ENCODE data around the gene ANTXR2.
"Not testable (repeated sequence)": the region's sequence is repeated elsewhere in the genome, so short reads cannot be mapped to it uniquely, and the experiment has no call there.

The ANTXR2 gene

DNA sequence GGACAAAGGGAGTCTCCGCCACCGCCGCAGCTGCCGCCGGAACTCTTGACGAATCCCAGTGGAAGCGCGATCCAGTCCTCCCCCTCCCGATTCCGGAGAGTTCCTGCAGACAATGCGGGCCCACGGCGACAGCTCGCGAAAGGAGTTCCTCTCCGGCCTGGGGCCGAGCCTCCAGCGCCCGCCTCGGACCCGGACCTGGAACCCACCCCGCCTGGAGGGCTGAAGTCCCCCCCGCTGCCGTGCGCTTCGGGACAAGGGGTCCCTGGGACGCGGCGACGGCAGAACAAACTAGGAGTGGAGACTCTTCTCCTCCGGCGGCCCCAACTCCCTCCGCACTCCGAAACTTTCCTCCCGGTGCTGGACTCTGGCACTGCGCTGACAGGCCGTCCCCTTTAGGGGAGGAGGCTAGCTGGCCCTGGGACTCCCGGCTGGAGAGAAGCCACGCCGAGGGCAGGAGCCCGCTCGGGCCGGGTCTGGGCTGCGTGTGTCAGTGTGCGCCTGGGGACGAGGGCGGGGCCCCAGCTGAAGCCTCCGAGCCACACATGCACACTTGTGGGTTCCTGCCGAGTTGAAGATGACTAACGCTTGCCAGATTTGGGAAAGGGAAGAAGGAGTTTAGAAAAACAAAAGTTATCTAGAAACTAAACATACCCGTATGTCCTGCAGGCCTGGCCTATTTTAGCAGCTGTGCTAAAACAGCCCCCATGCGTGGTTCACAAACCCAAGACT lies at the start of gene ANTXR2:
Gene ANTXR2, minus strand, starts transcription at position 486 of the 729 bp plus-strand sequence. CDS start 669 bp downstream, outside the sequence.
- peak; percentile 59 for DNase-seq

DNA sequence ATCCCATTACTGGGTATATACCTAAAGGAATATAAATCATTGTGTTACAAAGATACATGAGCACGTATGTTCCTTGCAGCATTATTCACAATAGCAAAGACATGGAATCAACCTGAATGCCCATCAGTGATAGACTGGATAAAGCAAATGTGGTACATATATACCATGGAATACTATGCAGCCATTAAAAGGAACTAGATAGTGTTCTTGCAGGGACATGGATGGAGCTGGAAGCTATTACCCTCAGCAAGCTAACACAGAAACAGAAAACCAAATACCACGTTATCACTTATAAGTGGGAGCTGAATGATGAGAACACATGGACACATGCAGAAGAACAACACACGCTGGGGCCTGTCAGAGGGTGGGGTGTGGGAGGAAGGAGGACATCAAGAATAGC lies 48.8 kb upstream of the ANTXR2 start:
- DNase-seq = not testable (repeated sequence)

DNA sequence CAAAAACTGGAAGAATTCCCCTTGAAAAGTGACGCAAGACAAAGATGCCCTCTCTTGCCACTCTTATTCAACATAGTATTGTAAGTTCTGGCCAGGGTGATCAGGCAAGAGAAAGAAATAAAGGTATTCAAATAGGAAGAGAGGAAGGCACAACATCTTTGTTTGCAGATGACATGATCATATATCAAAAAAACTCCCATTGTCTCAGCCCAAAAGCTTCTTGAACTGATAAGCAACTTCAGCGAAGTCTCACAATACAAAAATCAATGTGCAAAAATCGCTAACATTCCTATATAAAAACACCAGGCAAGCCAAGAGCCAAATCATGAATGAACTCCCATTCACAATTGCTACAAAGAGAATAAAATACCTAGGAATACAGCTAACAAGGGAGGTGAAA lies 46.6 kb upstream of the ANTXR2 start:
- not testable (repeated sequence) for DNase-seq

DNA sequence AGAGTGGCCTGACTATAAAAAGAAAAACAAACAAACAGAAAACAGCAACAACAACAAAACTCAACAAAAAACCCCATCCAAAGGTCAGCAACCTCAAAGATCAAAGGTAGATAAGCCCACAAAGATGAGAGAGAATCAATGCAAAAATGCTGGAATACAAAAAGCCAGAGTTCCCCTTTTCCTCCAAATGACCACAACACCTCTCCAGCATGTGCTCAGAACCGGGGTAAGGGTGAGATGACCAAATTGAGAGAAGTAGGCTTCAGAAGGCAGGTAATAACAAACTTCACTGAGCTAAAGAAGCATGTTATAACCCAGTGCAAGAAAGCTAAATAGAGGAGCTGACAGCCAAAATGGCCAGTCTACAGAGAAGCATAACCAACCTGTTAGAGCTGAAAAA lies 43.5 kb upstream of the ANTXR2 start:
- DNase-seq = no peak

DNA sequence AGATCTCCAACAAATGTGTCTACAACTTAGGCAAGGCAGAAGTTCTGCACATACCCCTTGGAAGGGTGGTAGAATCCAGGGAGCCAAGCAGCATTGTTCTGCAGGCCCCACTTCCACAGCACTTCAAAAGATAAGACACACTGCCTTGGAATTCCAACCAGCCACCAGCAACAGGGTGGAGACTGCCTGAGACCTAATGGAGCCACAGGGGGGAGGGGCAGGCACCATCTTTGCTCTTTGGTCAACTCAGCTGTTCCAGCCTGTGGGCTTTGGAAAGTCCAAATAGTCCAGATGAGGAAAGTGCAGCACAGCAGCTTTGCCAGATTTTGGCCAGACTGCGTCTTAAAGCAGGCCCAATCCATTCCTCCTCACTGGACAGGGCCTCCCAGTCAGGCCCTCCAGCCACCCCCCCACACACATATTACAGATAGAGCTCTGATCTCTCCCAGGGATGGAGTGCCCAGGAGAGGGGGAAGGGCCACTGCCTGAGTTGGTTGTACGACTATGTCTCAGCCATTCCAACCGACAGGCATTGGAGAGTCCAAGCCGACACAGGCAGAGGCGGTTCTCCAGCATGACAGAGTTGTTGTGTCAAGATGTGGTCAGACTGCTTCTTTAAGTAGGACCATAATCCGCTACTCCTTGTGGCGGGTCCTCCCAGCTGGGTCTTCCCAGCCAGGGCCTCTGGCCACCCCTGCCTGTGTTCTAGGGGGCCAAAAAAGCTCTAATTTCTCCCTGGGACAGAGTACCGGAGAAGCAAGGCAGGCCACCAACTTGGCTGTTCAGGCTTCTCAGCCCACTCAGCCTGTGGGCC lies 42.5 kb upstream of the ANTXR2 start:
- DNase-seq = no peak

DNA sequence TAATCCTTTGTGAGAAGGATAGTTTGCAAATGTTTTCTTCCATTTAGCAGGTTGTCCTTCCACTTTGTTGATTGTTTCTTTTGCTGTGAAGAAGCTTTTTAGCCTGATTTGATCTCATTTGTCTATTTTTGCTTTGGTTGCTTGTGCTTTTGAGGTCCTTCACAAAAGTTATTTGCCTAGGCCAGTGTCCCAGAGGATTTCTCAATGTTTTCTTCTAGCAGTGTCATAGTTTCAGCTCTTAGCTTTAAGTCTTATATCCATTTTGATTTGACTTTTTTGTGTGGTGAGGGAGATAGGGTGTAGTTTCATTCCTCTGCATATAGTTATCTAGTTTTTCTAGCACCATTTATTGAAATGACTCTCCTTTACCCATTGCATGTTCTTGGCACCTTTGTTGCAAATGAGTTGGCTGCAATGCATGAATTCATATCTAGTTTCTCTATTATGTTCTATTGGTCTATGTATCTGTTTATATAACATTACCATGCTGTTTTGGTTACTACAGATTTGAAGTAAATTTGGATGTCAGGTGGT lies 41.8 kb upstream of the ANTXR2 start:
- DNase-seq = no peak

DNA sequence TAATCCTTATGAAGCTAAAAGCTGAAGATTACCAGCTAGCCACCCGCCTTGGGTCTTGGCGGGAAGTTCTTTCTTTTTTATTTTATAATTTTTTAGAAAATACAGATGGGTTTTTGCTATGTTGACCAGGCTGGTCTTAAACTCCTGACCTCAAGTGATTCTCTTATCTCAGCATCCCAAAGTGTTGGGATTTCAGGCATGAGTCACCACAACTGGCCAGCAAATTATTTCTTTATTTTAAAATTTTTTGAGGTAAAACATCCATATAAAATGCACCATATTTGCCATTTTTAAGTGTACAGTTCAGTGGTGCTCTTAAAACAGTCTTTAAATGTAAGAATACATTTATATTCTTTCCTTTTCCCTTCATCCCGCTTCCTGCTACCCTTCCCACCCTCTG lies 40.6 kb upstream of the ANTXR2 start:
- no peak for DNase-seq

DNA sequence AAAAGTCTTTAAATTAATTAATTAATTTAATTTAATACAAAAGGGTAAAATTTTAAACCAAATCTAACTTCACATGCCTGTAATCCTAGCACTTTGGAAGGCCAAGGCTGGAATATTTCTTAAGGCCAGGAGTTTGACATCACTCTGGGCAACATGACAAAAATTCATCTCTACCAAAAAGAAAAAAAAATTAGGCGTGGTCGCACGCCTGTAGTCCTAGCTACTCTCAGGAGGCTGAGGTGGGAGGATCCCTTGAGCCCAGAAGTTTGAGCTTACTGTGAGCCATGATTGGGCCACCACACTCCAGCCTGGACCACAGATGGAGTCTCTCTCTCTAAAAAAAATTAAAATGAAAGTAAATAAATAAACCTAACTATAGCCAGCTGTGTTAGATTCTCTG lies 39.2 kb upstream of the ANTXR2 start:
- DNase-seq = no peak

DNA sequence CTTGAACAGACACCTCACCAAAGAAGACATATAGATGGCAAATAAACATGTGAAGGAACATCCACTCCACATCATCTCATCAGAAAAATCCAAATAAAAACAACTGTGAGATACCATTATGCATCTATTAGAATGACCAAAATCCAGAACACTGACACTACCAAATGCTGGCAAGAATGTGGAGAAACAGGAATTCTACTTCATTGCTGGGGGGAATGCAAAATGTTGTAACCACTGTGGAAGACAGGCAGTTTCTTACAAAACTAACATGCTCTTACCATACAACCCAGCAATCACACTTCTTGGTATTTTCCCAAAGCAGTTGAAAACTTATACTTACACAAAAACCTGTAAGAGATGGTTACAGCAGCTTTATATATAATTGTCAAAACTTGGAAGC lies 38.2 kb upstream of the ANTXR2 start:
- DNase-seq = no peak

DNA sequence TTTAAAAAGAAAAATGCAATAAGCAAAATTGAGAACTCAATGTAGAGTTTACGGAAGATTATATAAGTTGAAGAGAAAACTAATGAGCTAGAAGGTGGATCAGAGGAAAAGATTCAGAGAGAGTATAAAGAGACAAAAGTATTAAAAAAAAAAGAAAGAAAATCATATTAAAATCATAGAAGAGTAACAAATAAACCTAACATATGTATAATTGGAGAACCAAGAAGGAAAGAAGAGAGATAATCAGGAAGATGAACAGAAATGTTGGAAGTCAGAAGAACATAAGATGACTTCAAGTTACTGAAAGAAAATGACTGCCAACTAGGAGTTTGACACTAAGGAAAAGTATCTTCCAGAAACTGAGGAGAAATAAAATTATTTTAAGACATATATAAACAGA lies 34.3 kb upstream of the ANTXR2 start:
- DNase-seq = no peak

DNA sequence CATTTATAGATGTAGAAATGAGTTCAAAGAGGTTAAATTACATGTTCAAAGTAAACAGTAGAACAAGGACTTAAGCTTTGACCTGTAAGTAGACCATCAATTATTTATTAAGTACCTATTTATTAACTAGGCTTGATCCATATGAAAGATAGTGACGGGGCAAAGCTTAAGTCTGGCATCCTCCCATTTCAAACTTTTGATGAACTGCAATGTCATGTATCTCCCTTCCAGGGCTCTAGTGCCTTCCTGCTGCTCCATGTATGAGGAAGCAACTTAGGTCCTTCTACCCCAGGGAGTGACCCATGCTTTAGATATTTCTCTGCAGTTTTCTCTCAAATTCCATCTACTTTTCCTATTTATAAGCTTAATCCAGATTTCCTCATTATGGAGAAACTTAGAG lies 31.9 kb upstream of the ANTXR2 start:
- DNase-seq = no peak

DNA sequence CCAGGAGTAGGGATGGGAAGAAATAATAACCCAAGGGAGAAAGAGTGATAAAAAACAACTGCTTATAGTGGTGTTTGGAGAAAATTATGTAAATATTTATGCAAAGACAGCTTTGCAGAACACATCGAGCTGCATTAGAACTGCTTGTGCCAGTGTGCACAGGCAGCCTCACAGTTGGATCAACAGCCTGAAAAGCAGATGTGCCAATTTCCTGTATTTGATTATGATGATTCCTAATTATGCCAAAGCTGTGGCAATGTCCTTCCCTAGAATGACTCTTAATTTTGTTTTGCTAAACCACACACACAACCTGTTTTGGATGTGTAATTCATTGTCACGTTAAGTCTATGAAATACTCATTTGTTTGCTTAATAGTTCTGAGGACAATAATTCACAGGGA lies 30.6 kb upstream of the ANTXR2 start:
- DNase-seq = no peak

DNA sequence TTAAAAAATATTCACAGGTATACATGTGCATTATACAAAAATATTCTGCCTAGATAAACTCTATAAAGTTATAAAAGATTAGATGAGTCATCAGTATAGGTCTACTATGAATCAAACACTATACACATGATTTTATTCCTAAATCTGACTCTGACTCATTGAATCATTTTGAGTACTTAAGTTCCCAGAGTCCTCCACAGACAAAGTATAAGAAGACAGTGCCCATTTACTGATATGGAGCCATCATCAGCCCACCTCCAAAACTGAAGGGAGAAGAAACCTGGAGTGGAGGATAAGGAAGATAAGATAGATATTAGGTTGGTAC lies 28.7 kb upstream of the ANTXR2 start:
- no peak for DNase-seq

DNA sequence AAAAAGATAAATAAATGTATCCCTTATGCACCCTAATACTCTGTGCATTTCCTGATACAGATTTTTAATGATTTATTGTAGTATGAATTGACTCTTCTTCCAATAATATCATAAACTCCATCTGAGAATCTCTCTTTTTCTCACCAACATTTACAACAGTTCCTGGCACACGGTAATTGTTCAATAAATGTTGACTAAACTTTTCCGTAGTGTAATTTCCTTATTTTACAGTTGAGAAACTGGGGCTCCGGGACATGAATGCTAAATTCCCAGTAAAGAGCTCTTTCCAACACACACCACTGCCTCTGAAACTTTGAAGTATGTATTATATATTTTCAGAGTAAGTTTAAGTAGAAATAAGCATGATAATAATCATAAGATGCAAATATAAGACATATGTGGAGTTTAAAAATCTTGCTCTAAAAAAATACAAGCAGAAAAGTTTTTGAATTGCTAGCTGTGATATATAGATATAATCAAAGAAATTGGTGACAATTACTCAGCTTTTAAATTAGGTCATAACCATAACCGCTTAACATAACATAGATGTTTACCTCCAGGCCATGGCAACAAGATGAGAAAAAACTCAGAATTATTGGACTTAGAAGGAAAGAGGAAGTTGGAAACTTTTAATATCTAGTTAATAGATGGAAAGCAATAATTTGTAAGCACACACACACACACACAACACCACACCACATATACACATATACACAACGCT lies 28.2 kb upstream of the ANTXR2 start:
- no peak for DNase-seq

DNA sequence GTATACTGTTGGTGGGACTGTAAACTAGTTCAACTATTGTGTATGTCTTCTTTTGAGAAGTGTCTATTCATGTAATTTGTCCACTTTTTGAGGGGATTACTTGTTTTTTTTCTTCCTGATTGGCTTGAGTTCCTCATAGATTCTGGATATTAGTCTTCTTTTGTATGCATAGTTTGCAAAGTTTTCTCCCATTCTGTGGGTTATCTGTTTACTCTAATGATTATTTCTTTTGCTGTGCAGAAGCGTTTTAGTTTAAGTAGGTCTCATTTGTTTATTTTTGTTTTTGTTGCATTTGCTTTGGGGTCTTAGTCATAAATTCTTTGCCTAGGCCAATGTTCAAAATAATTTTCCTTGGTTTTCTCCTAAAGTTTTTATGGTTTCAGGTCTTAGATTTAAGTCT lies 26.6 kb upstream of the ANTXR2 start:
- DNase-seq = no peak

DNA sequence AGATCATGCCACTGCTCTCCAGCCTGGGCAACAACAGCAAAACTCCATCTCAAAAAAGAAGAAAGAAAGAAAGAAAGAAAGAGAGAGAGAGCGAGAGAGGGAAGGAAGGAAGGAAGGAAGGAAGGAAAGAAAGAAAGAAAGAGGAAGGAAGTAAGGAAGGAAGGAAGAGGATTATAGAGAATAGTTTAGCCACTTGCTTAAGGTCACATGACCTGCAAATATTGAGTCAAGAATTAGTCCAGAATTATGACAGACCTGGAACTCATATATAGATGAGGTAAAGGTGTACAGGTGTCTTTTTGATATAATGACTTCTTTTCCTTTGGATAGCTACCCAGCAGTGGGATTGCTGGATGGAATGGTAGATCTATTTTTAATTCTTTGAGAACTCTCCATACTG lies 25.6 kb upstream of the ANTXR2 start:
- no peak for DNase-seq

DNA sequence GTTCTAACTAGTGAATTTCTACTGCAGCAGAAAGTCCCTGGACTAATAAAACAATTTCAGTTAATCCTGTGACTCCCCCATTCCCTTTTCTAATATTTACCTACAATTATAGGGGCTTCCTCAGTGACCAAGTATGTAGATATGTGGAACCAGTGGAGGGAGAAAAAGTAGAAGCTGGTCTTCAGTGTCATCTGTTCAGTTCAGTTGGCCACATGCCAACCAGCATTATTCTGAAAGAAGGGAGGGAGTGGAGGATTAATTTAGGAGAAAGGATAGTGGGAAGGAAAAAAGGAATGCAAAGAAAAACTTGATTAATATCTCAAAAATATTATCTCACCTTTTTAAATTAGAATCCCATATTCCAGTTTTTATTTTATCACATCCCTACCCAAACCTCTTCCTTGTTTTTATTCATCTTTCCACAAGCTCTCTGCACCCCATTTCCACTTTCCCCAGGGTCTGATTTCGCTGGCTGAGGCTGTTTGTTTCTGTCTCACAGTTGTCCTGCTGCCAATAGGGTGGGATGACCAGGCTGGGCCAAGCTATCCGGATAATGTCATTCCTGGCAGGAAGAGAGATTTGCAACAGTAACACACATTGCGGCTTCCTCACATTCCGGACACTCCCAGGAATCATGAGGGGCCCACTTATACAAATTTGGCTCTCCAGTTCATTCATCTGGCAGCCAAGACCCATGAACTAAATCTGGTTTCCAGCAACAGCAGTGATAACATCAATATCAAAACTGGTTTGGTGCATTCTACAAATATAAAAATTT lies 24.6 kb upstream of the ANTXR2 start:
- peak; percentile 14 for DNase-seq

DNA sequence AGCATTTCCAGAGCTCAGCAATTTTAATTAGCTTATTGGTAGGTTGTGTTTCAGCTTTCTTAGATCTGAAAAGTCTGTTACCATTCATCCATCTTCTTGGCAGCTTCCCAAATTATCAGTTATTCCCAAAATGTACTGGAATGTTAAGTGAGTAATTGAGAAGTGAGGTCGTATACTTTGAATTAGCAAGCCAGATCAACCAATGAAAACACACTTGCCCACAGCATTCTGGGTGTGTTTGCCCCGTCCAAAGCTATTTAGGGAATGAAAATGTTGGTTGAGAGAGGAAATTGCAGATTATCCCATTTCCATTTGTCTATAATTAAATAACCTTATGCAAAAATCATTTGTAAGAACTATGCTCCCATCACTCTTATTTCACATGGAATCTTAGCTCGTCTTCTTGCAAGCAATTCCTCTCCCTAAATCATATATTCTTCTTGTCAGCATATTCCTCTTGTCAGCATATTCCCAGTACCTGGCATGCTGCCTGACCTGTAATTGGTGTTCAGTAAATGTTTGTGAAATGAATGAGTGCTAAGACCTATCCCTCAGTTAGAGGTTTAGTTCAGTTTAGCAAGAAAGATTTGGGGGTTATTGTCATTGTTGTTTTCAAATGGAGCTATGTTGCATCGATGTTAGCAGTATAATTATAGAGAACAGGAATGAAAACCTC lies 23.3 kb upstream of the ANTXR2 start:
- DNase-seq = no peak

DNA sequence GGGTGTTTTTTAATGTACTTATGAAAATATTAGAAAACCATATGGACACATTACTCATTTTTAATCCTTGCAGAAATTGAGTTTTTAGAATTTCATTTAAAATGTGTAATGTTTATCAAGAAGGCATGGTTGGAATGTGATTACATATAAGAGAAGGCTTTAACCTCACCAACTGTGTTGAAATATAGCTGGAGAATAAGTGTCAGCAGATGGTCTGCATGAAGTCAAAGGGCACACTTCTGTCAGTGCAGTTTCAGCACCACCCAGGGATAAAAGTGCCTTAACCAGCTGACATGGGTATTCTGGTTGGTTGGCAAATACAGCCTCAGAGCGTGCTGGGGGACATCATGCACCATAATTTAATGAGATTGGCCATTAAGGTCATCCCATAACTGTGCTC lies 21.2 kb upstream of the ANTXR2 start:
- no peak for DNase-seq

DNA sequence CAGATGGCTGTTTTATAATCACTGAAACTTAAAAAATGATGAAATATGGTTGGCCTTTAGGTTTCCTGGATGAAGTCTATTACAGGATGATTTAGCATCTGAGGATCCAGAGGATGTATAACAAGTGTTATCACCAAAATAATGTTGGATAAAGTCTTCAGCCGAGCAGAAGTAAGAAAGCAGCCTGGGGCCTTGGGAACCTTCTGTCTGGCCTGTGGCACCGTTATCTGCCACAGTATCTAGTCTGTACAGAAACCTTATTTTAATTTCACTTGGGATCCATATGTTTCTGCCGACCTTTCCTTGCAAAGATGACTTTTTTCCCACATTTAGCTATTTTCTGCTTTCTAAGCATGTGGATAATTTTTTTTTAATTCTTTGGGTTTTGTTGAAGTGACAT lies 20.5 kb upstream of the ANTXR2 start:
- no peak for DNase-seq

DNA sequence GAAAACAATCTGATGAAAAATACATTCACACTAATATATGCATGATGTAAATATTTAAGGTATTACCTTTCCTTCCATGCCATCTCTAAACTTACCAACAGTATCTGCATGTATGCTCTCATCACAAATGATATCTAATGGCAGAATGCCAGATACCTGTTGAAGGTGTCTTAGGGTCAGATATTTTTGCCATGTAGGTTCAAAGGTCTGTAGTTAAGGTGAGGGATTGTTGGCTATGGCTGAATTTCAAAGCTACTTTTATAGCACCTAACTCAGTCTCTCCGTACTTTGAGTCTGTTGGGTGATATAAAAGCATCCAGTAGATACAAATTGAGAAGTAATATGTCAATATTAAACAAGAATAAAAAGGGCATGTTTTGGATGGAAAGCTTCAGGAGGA lies 19.8 kb upstream of the ANTXR2 start:
- no peak for DNase-seq

DNA sequence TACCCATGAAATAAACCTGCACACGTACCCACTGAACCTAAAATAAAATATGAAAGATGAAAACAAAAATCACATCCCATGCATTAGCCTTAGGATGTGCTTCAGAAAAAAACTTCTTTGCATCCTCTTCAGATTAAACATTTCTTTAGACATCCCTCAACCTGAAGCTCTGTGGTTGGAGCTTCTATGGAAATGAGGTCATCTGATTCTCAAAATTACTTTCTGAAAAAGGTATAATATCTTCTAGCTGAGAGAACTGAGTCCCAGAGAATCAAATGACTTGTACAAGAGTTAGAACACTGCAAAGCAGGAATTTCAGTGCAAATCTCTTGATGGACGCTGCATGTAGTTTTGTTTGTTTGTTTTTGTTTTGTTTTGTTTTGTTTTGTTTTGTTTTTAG lies 19.1 kb upstream of the ANTXR2 start:
- no peak for DNase-seq

All from NCI-H345 (cell line).